Keratinocyte (primary cell): ENCODE results near the gene EGLN3. TPM values are rescaled to one million over a fixed set of nuclear protein-coding genes. Genes with fewer than 3 reads are reported as not detected.
A peak's percentile ranks its signal among the peaks of the same experiment; 100 is the strongest.

ENCODE experiments used
- DNase-seq: peaks from one replicate; pipeline ENCODE4 v3.0.0-alpha.2; 2011; ENCODE audit warnings: low read depth, missing footprints, low spot score
- FAIRE-seq: peaks from 2 replicates; lab custom pipeline; 2011; peaks lifted over from hg19 to GRCh38; lab: Jason Lieb, UNC
- H2AFZ ChIP-seq: 2 replicates; pipeline ENCODE4 v1.6.0; 2012; ENCODE audit warnings: low read length, control low read depth, inconsistent platforms; ENCODE audit not compliant: control insufficient read depth
- H3K27ac ChIP-seq: 2 replicates; pipeline ENCODE4 v1.5.1; 2011; ENCODE audit warnings: low read length; ENCODE audit not compliant: control insufficient read depth, insufficient read depth
- H3K27me3 ChIP-seq: 3 replicates; pipeline ENCODE4 v1.6.0; 2011; ENCODE audit warnings: low read length; ENCODE audit not compliant: control insufficient read depth, insufficient read depth; ENCODE audit errors: extremely low read depth
- H3K36me3 ChIP-seq, 2 experiments: 2 replicates in 1 of 2; 3 replicates in 1 of 2; pipeline ENCODE4 v1.5.1; 2011; ENCODE audit warnings: low read length in 2 of 2, mild to moderate bottlenecking in 1 of 2; ENCODE audit not compliant: control insufficient read depth in 2 of 2, insufficient read depth in 2 of 2; ENCODE audit errors: extremely low read depth in 1 of 2
- H3K4me1 ChIP-seq: 3 replicates; pipeline ENCODE4 v1.5.1; 2011; ENCODE audit warnings: low read length; ENCODE audit not compliant: control insufficient read depth, insufficient read depth; ENCODE audit errors: extremely low read depth
- H3K4me2 ChIP-seq: 3 replicates; pipeline ENCODE4 v1.6.0; 2011; ENCODE audit warnings: low read depth, low read length; ENCODE audit not compliant: control insufficient read depth, insufficient read depth; ENCODE audit errors: extremely low read depth
- H3K4me3 ChIP-seq, 3 experiments: fragments of 200-600 bp in 1 of 3; sonication (generic) in 1 of 3; 2 replicates in 2 of 3; 3 replicates in 1 of 3; pipeline ENCODE4 v1.5.1; 2011 to 2016; ENCODE audit warnings: low read length in 3 of 3, mild to moderate bottlenecking in 3 of 3, control low read depth in 2 of 3, inconsistent platforms in 1 of 3, low read depth in 1 of 3, mixed read lengths in 1 of 3, mixed run types in 1 of 3, moderate library complexity in 1 of 3; ENCODE audit not compliant: control insufficient read depth in 2 of 3, insufficient read depth in 2 of 3; ENCODE audit errors: extremely low read depth in 1 of 3
- H3K79me2 ChIP-seq: 2 replicates; pipeline ENCODE4 v1.6.0; 2012; ENCODE audit warnings: low read length; ENCODE audit not compliant: control insufficient read depth, insufficient read depth
- H3K9ac ChIP-seq: 3 replicates; pipeline ENCODE4 v1.6.0; 2011; ENCODE audit warnings: low read length; ENCODE audit not compliant: control insufficient read depth, insufficient read depth; ENCODE audit errors: extremely low read depth
- H3K9me1 ChIP-seq: 3 replicates; pipeline ENCODE4 v1.6.0; 2011; ENCODE audit warnings: low read length; ENCODE audit not compliant: control insufficient read depth, insufficient read depth; ENCODE audit errors: extremely low read depth
- H3K9me3 ChIP-seq: 2 replicates; pipeline ENCODE4 v1.5.1; 2012; ENCODE audit warnings: low read depth, low read length; ENCODE audit not compliant: control insufficient read depth
- H4K20me1 ChIP-seq: 3 replicates; pipeline ENCODE4 v1.6.0; 2011; ENCODE audit warnings: low read length; ENCODE audit not compliant: control insufficient read depth, insufficient read depth; ENCODE audit errors: extremely low read depth
- CTCF ChIP-seq, 3 experiments: IDR thresholded peaks in 1 of 3; conservative IDR thresholded peaks in 1 of 3; optimal IDR thresholded peaks in 1 of 3; 2 replicates in 2 of 3; 3 replicates in 1 of 3; pipeline versions ENCODE3 to v1.5.1; 2011; ENCODE audit warnings: low read length in 3 of 3, mild to moderate bottlenecking in 3 of 3, moderate library complexity in 2 of 3, control low read depth in 1 of 3, inconsistent platforms in 1 of 3; ENCODE audit not compliant: insufficient read depth in 2 of 3; ENCODE audit errors: extremely low read depth in 1 of 3
- EZH2 ChIP-seq: IDR thresholded peaks from one replicate; pipeline ENCODE4 v1.6.1; 2012; ENCODE audit warnings: inconsistent platforms, mild to moderate bottlenecking, low read length, moderate library complexity
- dilution Hi-C: fragments of 300-500 bp; cut with MboI; formaldehyde crosslinking; loops from one replicate; pipeline ENCODE4 v1.7.0; 2020; ENCODE audit warnings: low sequenced_read_pairs; ENCODE audit not compliant: extremely low pct_ligation_motif_present
- polyA plus RNA-seq, 5 experiments: library from polyadenylated mRNA; depleted of rRNA in 3 of 5; stranded (reverse) in 3 of 5; stranded (forward) in 1 of 5; unstranded in 1 of 5; fragments of >200 nt; gene quantifications; 1 replicate in 1 of 5; 2 replicates in 3 of 5; 3 replicates in 1 of 5; pipeline versions ENCODE4 v1.2.1 to v1.2.3, GENCODE V29; 2011 to 2012; ENCODE audit warnings: missing spikeins in 2 of 5, low read depth in 1 of 5, low replicate concordance in 1 of 5

The EGLN3 gene
- polyA plus RNA-seq, 1 donor (not counting 4 experiments of a cell fraction or from before 2014, with no cell fraction given) = 9.3 TPM

GRCh38 chr14:33897878-33898535 lies 52.9 kb downstream of the EGLN3 start:
- Histone ChIP-seq H3K27me3 (no peaks in the 10 kb centered on the region), H3K9ac (no peak overlapping the region), H3K9me1 (no peaks in the 10 kb centered on the region), H2AFZ (peak overlapping the region; percentile 9), H3K27ac (no peak overlapping the region), H3K4me2 (no peak overlapping the region), H3K9me3 (no peaks in the 10 kb centered on the region), H3K4me3 (no peak overlapping the region), H3K79me2 (no peaks in the 10 kb centered on the region), H3K36me3 (no peaks in the 10 kb centered on the region), H3K4me1 (no peaks in the 10 kb centered on the region), H4K20me1 (no peaks in the 10 kb centered on the region)
- no peak for TF ChIP-seq EZH2
- TF ChIP-seq CTCF (optimal IDR thresholded peaks at IDR 0.05 in 1 of 3, IDR thresholded peaks at IDR 0.05 in 1 of 3, conservative IDR thresholded peaks at IDR 0.05 in 1 of 3; ENCODE audit: extremely low read depth in 1 of 3, insufficient read depth in 2 of 3, low read length in 3 of 3) = no peak
- dilution Hi-C loops = no loop called here
- no peak for DNase-seq
- FAIRE-seq = no peak

DNA sequence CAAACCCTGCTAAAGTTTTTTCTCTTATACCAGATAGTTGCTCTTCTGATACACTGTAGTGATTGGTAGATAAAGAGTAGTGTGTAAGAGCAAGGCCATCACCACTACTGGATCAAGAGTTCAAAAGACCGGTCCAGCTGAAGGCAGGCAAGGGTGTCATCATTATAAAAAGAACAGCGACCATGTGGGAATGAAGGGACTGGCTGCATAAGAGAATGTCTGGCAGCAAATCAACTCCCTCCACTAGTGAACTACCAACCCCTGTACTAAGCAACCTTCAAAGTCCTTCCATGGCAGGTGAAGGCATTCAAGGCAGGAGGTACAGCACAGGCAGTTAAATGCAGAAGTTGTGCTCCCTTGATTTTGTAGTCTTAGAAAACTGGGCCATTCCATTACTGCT lies 53.5 kb downstream of the EGLN3 start:
- dilution Hi-C loops = no loop called here

More for the DNA sequence above, 53.5 kb downstream of the EGLN3 start:
- TF ChIP-seq EZH2 (no peak), CTCF (optimal IDR thresholded peaks at IDR 0.05 in 1 of 3, IDR thresholded peaks at IDR 0.05 in 1 of 3, conservative IDR thresholded peaks at IDR 0.05 in 1 of 3; ENCODE audit: extremely low read depth in 1 of 3, insufficient read depth in 2 of 3, low read length in 3 of 3) (no peak)
- H3K9me3 ChIP-seq = no peaks in the 10 kb centered on the region
- H3K9ac ChIP-seq = no peak overlapping the region
- H2AFZ ChIP-seq = no peak overlapping the region
- no peaks in the 10 kb centered on the region for H4K20me1 ChIP-seq
- no peaks in the 10 kb centered on the region for H3K36me3 ChIP-seq
- H3K79me2 ChIP-seq = no peaks in the 10 kb centered on the region
- H3K4me3 ChIP-seq = no peak overlapping the region
- no peak overlapping the region for H3K27ac ChIP-seq
- no peaks in the 10 kb centered on the region for H3K4me1 ChIP-seq
- no peaks in the 10 kb centered on the region for H3K27me3 ChIP-seq
- no peaks in the 10 kb centered on the region for H3K9me1 ChIP-seq
- DNase-seq (no peak), FAIRE-seq (no peak)
- no peak overlapping the region for H3K4me2 ChIP-seq
